Astrocyte (in vitro differentiated cells and primary cell): ENCODE data around the gene CARD19.

Experiments used
- CTCF ChIP-seq: IDR thresholded peaks from 2 replicates; pipeline ENCODE4 v1.5.1; 2011; ENCODE audit warnings: low read depth, mild to moderate bottlenecking, inconsistent platforms, low read length, moderate library complexity; ENCODE audit not compliant: insufficient read depth
- EZH2 ChIP-seq: IDR thresholded peaks from 2 replicates; pipeline ENCODE4 v1.6.1; 2012; ENCODE audit warnings: mild to moderate bottlenecking, low read length, inconsistent platforms; ENCODE audit not compliant: insufficient read depth

DNA sequence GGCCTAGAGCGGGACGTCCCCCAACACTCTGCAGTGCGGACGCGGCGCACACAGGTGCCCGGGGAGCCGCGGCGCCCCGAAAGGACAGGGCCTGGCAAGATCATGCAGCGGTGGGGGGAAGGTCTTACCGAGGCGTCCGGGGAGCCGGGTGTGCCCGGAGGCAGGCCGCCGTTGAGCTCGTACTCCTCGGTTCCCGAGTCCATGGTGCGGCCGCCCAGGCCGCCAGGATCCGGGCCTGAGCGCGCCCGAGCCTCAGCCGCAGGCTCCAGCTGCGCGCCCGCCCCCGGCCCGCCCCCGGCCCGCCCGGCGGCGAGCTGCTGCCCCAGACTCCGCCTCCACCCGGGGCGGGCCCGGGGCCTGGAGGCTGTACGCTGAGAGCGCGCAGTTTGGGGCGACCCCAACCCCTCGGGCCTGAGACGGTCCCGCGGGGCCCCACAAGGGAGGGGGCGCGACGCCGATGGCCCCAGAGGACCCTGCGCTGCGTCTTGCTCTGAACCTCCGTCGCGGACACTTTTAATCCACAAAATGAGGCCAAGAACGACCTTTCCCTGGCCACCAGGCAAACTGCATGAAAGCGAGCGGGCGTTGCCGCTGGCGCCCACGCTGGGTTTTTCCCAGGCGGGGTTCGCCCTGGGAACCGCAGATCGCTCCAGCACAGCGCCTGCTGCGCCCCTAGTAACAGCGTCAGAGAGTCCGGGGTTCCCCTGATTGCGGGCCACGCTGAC lies 38.2 kb downstream of the CARD19 start, which contains the start of gene NINJ1:
- no peak for TF ChIP-seq CTCF
- TF ChIP-seq EZH2, result no peak
